NCI-H1417 (cell line): ENCODE results near the gene FBXL12.
"Not testable (repeated sequence)": the region's sequence is repeated elsewhere in the genome, so short reads cannot be mapped to it uniquely, and the experiment has no call there.

Experiments
- DNase-seq, 3 experiments: peaks; one replicate each; lab custom pipeline; 2025; lab: John Stamatoyannopoulos, UW

The FBXL12 gene

DNA sequence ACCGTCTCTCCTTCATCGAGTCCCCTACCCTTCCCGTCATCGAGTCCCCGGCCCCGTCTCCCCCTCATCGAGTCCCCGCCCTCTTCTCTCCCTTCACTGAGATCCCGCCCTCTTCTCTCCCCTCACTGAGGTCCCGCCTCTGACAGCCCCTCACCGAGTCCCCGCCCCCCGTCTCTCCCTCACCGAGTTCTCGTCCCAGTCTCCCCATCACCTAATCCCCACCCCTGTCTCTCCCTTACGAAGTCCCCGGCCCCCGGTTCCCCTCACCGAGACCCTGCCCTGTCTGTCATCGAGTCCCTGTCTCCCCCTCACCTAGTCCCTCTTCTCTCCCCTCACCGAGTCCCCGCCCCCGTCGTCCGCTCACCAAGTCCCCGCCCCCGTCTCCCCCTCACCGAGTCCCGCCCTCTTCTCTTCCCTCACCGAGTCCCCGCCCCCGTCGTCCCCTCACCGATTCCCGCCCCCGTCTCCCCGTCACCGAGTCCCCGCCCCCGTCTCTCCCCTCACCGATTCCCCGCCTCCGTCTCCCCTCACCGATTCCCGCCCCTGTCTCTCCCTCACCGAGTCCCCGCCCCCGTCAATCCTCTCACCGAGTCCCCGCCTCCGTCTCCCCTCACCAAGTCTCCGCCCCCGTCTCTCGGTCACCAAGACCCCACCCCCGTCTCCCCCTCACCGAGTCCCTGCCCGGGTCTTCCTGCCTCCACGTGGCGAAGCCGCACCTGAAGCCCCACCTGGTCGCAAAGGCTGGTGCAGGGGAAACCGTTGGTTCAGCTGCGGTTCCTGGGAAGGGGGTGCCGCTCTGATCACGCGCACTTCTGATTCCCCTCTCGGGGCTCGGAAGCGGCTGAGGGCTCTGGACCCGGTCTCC is 26.4 kb downstream of the FBXL12 start:
- peak; percentile 54 to 94 (median 92) for DNase-seq

DNA sequence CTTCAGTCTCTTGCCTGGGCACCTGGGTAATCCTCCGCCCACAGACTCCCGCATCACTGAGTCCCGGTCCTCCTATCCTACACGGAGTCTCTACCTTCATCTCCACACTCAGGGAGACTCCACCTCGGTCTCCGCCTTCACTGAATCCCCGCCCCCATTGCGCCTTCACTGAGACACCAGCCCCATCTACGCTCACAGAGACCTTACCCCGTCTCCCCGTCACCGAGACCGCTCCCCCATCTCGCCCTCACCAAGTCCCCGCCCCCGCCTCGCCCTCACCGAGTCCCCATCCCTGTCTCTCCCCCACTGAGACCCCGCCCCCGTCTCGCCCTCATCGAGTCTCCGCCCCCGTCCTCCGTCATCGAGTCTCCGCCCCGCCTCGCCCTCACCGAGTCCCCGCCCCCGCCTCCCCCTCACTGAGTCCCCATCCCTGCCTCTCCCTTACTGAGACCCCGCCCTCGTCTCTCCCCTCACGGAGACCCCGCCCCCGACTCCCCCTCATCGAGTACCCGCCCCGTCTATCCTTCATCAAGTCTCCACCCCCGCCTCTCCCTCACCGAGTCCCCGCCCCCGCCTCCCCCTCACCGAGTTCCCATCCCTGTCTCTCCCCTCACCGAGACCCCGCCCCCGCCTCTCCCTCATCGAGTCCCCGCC is 27.2 kb downstream of the FBXL12 start:
- peak; percentile 53 to 94 (median 90) for DNase-seq

DNA sequence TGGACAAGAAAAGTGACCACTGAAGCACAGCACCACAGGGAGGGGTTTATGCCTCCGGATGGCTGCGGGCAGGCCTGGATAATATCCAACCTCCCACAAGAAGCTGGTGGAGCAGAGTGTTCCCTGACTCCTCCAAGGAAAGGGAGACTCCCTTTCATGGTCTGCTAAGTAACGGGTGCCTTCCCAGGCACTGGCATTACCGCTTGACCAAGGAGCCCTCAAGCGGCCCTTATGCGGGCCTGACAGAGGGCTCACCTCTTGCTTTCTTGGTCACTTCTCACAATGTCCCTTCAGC is 27.9 kb downstream of the FBXL12 start:
- DNase-seq: not testable (repeated sequence)

DNA sequence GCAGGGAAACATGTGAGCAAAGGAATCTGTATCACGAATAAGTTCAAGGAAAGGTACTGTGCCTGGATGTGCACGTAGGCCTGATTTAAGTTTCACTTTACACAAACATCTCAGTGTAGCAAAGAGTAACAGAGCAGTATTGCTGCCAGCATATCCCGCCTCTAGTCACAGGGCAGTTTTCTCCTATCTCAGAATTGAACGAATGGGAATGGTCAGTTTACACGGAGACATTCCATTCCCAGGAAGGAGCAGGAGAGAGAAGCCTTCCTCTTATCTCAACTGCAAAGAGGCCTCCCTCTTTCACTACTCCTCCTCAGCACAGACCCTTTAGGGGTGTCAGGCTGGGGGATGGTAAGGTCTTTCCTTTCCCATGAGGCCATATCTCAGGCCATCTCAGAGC is 29.3 kb downstream of the FBXL12 start:
- not testable (repeated sequence) for DNase-seq

DNA sequence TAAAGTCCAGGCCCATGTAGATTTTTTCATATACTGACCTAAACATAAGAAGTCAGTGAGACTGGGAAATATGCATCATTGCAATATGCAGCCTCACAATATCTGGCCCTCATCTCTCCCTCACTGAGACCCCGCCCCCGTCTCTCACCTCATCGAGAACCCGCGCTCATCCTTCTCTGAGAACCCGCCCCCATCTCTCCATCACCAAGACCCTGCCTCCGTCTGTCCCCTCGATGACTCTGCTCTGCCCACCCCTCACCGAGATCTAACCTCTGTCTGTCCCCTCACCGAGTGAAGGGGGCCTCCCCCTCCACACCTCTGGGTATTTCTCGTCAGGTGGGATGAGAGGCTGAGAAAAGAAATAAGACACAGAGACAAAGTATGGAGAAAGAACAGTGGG is 29.8 kb downstream of the FBXL12 start:
- no peak for DNase-seq

DNA sequence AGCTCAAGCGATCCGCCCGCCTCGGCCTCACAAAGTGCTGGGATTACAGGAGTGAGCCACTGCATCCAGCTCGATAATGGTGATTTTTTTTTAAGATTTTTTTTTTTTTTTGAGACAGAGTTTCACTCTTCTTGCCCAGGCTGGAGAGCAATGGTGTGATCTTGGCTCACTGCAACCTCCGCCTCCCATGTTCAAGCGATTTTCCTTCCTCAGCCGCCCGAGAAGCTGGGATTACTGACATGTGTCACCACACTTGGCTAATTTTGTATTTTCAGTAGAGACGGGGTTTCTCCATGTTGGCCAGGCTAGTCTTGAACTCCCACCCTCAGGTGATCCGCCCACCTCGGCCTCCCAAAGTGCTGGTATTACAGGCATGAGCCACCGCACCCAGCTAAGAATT is 30.3 kb downstream of the FBXL12 start:
- not testable (repeated sequence) for DNase-seq

DNA sequence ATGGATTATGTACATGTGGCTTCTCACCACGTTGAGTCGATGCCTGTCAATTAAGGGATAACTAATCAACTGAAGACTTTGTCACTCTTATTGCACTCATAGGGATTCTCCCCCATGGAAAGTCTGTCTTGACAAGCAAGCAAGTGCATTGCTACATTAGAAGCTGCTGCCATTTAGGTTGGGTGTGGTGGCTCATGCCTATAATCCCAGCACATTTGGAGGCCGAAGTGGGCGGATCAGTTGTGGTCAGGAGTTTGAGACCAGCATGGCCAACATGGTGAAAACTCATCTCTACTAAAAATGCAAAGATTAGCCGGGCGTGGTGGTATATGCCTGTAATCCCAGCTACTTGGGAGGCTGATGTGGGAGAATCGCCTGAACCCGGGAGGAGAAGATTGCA is 32.1 kb downstream of the FBXL12 start:
- DNase-seq: no peak

DNA sequence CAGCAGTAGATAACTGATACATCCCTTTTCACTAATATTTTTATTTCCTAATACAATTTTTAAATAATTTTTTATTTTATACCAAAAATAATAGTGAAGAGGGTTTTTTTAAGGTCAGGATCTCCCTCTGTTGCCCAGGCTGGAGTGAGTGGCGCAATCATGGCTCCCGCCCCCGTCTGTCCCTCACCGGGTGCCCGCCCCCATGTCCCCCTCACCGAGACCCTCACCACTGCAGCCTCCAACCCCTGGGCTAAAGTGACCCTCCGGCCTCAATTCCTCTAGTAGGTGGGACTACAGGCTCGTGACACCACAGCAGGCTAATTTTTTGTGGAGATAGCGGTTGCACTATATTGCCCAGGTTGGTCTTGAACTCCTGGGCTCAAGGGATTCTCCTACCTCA is 32.5 kb downstream of the FBXL12 start:
- no peak for DNase-seq

DNA sequence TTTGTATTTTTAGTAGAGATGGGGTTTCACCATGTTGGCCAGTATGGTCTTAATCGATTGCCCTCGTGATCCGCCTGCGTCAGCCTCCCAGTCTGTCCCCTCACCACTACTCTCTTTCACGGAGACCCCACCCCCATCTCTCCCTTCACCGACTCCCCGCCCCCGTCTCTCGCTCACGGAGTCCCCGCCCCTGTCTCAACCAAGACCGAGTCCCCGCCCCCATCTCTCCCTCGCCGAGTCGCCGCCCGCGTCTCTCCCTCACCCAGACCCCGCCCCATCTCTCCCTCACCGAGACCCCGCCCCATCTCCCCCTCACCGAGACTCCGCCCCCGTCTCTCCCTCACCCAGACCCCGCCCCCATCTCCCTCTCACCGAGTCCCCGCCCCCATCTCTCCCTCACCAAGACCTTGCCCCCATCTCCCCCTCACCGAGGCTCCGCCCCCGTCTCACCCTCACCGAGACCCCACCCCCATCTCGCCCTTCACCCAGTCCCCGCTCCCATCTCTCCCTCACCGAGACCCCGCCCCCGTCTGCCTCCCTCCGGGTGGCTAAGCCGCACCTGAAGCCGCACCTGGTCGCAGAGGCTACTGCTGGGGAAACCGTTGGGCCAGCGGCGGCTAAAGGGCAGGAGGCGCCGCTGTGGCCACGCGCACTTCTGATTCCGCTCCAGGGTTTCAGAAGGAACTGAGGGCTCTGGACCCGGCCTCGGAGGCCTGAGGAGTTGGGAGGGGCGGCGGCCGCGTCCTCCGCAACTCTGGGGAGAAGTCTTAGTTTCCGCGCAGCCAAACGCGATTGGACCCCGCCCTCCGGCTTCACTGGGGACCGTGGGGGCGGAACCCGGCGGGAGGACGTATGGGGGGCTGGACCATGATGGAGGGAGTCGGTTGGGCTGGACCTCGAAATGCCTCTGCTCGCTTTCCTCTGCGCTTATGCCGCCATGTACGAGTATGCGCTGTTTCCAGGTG is 33.2 kb downstream of the FBXL12 start:
- peak; percentile 84 to 98 (median 96) for DNase-seq

DNA sequence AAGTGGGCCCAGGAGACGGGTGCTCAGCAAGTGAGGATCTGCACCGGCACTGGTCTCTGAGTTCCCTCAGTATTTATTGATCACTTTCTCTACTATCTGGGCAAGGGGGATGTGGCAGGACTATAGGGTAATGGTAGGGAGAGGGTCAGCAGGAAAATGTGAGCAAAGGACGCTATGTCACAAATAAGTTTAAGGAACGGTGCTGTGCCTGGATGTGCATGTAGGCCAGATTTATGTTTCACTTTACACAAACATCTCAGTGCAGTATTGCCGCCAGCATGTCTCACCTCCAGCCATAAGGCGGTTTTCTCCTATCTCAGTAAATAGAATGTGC is 34.7 kb downstream of the FBXL12 start:
- not testable (repeated sequence) for DNase-seq

DNA sequence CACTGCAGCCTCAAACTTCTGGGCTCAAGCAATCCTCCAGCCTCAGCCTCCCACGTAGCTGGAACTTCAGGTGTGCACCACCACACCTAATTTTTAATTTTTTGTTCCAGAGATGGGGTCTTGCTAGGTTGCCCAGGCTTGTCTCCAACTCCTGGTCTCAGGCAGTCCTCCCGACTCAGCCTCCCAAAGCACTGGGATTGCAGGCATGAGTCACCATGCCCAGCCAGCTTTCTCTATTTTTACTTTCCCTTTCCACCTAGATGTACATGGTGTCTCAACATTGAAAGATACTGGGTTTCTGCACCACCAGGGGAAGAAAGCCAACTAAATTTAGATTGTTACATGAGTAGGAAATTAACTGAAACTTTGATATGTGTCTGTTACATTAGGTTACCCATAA is 36.5 kb downstream of the FBXL12 start:
- DNase-seq: no peak

DNA sequence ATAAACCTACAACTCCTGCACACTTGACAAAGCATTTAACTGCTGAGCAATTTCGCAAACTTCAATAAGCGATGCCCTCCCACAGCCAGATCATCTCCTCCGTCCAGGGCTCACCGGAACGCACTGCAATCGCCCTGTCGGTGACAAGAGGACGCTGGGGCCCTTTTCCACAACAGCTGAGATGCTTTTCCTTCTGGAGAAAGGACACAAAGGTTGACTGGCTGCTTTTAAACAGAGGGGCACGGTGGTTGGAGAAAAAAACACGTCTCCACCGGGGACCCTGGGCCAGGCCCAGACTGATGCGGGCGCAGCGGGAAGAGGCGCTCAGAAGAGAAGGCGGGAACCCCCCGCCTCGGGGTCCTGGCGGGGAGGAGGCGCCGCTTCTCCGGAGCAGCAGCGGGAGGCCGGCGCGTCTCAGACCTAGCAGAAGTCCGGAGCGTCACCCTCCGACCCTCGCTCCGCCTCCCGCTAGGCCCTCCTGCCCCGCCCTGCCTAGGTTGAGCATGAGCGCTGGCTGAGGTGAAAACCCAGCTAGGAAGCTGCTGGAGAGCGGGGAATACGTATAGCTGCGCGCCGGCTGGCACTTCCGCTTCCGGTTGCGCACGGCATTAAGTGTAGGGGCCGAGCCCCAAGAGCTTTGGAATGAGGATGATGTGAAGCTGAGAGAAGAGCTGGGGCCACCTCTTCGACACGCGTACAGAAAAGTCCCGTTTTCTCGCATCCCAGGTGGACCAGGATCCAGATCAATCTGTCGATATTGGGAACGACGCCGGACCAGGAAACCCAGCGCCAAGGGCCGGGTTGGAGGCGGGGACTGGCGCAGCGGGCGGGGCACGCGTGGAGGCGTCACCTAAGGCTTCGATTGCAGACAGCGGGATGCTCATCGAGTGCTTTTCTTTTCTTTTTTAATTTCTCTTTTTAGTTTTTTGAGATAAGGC is 50.4 kb downstream of the FBXL12 start, which contains the start of gene ZNF846:
Gene ZNF846 (minus strand): TSS at position 564 of the 938 bp plus-strand sequence. CDS start 3,788 bp downstream, outside the sequence.
- peak; percentile 84 to 99 (median 97) for DNase-seq
